ENCODE measurements around the gene BHLHA15. TPM values are rescaled to one million over a fixed set of nuclear protein-coding genes. Genes with fewer than 3 reads are reported as not detected.
A peak's percentile ranks its signal among the peaks of the same experiment; 100 is the strongest.

Gene BHLHA15
- polyA plus RNA-seq, 1 of the 3 experiments (the other 2 are of a cell fraction) = 0.10 TPM

DNA sequence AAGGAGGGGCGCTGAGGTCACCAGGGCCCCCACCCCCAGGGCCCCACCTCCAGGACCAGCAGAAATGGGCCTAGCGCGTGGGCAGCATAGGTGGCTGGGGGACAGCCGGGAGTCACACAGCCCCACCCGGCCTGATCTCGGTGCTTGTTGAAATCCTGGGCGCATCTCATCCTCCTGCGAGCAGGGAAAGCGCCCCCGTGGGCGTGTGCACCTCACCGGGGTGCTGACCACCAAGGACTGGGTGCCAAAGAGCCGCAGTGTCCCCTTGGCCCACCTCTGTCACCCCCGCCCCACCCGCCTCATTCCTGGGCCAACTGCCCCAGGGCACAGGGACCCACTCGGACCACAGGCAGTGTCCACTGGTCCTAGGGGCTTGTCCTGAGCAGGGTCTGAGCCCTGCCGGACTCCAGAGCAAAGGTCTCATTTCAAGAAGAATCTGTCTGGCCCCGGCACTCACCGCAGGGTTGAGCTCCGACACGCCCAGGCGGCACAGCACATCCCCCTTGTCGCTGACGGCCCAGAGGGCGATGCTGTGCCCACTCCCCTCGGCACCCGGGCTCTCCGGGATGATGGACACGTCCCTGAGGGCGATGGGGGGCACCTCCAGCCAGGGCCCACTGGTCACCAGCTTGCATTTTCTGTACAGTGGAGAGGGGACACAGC, 11.4 kb downstream of the BHLHA15 start:
- H3K4me1 ChIP-seq (ENCODE audit: control insufficient read depth in 1 of 2, insufficient read depth in 2 of 2, low read depth in 1 of 2, low read length in 1 of 2) = no peaks in the 10 kb centered on the region
- H4K20me1 ChIP-seq (ENCODE audit: insufficient read depth) = no peaks in the 10 kb centered on the region
- no peaks in the 10 kb centered on the region for H3K27me3 ChIP-seq (ENCODE audit: insufficient read depth)
- no peak overlapping the region for H3K4me2 ChIP-seq
- WGBS (ENCODE audit: low lambda C conversion rate) = 96% methylated on average over 15 of the region's 30 CpGs
- DNase-seq = peak; percentile 52
- H3K9ac ChIP-seq = no peak overlapping the region
- H3K27ac ChIP-seq (ENCODE audit: low read depth in 2 of 2, low read length in 1 of 2) = no peak overlapping the region
- H3K36me3 ChIP-seq (replicated peaks in 1 of 2; ENCODE audit: control insufficient read depth in 1 of 2, insufficient read depth in 2 of 2, low read length in 1 of 2) = peaks cover 7 to 8% of the 10 kb centered on the region in 2 experiments
- no peaks in the 10 kb centered on the region for H3K9me2 ChIP-seq
- no peaks in the 10 kb centered on the region for H3F3A ChIP-seq (replicated peaks; ENCODE audit: insufficient read depth)
- no peak overlapping the region for H3K4me3 ChIP-seq (ENCODE audit: low read depth in 2 of 2, low read length in 1 of 2)
- no peaks in the 10 kb centered on the region for H3K79me2 ChIP-seq (ENCODE audit: insufficient read depth)
- TF ChIP-seq FOXJ3 (CRISPR knock-in tag; IDR thresholded peaks at IDR 0.05) (no peak), NRF1 (IDR thresholded peaks at IDR 0.05; ENCODE audit: low read depth, low read length) (no peak), TCF12 (IDR thresholded peaks at IDR 0.05) (no peak), MEF2A (IDR thresholded peaks at IDR 0.05; ENCODE audit: borderline replicate concordance, low read depth) (no peak), MXI1 (IDR thresholded peaks at IDR 0.05; ENCODE audit: low read depth, low read length) (no peak), SMC3 (IDR thresholded peaks at IDR 0.05; ENCODE audit: low read depth, low read length) (no peak), SIN3A (IDR thresholded peaks at IDR 0.05; ENCODE audit: borderline replicate concordance, low read depth, low read length) (no peak), EZH2phosphoT487 (IDR thresholded peaks at IDR 0.05; ENCODE audit: borderline replicate concordance, low read depth) (no peak), JUND (IDR thresholded peaks at IDR 0.05) (no peak), ELF1 (IDR thresholded peaks at IDR 0.05) (no peak)
- TF ChIP-seq, protein P1, sequence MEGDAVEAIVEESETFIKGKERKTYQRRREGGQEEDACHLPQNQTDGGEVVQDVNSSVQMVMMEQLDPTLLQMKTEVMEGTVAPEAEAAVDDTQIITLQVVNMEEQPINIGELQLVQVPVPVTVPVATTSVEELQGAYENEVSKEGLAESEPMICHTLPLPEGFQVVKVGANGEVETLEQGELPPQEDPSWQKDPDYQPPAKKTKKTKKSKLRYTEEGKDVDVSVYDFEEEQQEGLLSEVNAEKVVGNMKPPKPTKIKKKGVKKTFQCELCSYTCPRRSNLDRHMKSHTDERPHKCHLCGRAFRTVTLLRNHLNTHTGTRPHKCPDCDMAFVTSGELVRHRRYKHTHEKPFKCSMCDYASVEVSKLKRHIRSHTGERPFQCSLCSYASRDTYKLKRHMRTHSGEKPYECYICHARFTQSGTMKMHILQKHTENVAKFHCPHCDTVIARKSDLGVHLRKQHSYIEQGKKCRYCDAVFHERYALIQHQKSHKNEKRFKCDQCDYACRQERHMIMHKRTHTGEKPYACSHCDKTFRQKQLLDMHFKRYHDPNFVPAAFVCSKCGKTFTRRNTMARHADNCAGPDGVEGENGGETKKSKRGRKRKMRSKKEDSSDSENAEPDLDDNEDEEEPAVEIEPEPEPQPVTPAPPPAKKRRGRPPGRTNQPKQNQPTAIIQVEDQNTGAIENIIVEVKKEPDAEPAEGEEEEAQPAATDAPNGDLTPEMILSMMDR (IDR thresholded peaks at IDR 0.05) = no peak
- TF ChIP-seq, protein P2, sequence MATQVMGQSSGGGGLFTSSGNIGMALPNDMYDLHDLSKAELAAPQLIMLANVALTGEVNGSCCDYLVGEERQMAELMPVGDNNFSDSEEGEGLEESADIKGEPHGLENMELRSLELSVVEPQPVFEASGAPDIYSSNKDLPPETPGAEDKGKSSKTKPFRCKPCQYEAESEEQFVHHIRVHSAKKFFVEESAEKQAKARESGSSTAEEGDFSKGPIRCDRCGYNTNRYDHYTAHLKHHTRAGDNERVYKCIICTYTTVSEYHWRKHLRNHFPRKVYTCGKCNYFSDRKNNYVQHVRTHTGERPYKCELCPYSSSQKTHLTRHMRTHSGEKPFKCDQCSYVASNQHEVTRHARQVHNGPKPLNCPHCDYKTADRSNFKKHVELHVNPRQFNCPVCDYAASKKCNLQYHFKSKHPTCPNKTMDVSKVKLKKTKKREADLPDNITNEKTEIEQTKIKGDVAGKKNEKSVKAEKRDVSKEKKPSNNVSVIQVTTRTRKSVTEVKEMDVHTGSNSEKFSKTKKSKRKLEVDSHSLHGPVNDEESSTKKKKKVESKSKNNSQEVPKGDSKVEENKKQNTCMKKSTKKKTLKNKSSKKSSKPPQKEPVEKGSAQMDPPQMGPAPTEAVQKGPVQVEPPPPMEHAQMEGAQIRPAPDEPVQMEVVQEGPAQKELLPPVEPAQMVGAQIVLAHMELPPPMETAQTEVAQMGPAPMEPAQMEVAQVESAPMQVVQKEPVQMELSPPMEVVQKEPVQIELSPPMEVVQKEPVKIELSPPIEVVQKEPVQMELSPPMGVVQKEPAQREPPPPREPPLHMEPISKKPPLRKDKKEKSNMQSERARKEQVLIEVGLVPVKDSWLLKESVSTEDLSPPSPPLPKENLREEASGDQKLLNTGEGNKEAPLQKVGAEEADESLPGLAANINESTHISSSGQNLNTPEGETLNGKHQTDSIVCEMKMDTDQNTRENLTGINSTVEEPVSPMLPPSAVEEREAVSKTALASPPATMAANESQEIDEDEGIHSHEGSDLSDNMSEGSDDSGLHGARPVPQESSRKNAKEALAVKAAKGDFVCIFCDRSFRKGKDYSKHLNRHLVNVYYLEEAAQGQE (IDR thresholded peaks at IDR 0.05; ENCODE audit: low read depth, low read length) = no peak
- no peak overlapping the region for H2AFZ ChIP-seq (ENCODE audit: low read depth)
- H3K9me3 ChIP-seq = no peaks in the 10 kb centered on the region
- ChIA-PET POLR2A (no interaction called here), CTCF (interaction anchor here (1.4 to 1.5 kb wide), 2 partner anchors 54 to 201 kb away, joined by 4 to 5 read pairs; no protein-coding TSS in a partner anchor)

All from SK-N-SH (cell line).